Heart right ventricle (tissue), 16 donors: ENCODE measurements around the gene SETD1B. TPM values are rescaled to one million over a fixed set of nuclear protein-coding genes. Genes with fewer than 3 reads are reported as not detected.

Experiments used
- ATAC-seq, 8 donors: fragments of 200-7000 bp; cut with Tn5 transposase; one replicate each; pipeline ENCODE4 v1.9.1; 2020; ENCODE audit warnings: mild to moderate bottlenecking in 8 of 8, moderate library complexity in 8 of 8, moderate number of reproducible peaks in 1 of 8
- DNase-seq, 2 donors: peaks; one replicate each; pipeline ENCODE4 v3.0.0-alpha.2; 2020
- H3K27ac ChIP-seq, 10 donors: fragments of 200-600 bp; sonication (generic) in 2 of 10; one replicate each; pipeline versions ENCODE4 v1.5.0 to v1.8.0; 2020 to 2022; ENCODE audit warnings: mild to moderate bottlenecking in 3 of 10
- H3K27me3 ChIP-seq, 7 donors: fragments of 200-600 bp; one replicate each; pipeline ENCODE4 v1.8.0; 2021 to 2022; ENCODE audit warnings: mild to moderate bottlenecking in 2 of 7
- H3K36me3 ChIP-seq, 9 donors: fragments of 200-600 bp; sonication (generic) in 1 of 9; one replicate each; pipeline versions ENCODE4 v1.5.0 to v1.8.0; 2020 to 2022; ENCODE audit warnings: mild to moderate bottlenecking in 2 of 9
- H3K4me1 ChIP-seq, 9 donors: fragments of 200-600 bp; sonication (generic) in 1 of 9; one replicate each; pipeline versions ENCODE4 v1.5.0 to v1.8.0; 2020 to 2022; ENCODE audit warnings: mild to moderate bottlenecking in 4 of 9
- H3K4me3 ChIP-seq, 10 donors: fragments of 200-600 bp; sonication (generic) in 2 of 10; one replicate each; pipeline versions ENCODE4 v1.5.0 to v1.8.0; 2020 to 2022; ENCODE audit warnings: mild to moderate bottlenecking in 7 of 10, moderate library complexity in 2 of 10
- H3K9me3 ChIP-seq, 11 donors: fragments of 200-600 bp in 10 of 11; sonication (generic) in 2 of 11; one replicate each; pipeline versions ENCODE4 v1.5.0 to v1.8.0; 2013 to 2022; ENCODE audit warnings: mild to moderate bottlenecking in 2 of 11, control low read depth in 1 of 11, moderate library complexity in 1 of 11
- WGBS, 2 donors: extraction: QIAGEN DNeasy Blood & Tissue Kit; methylation state at CpG; one replicate each; pipeline ENCODE4 v1.1.7; 2013; ENCODE audit warnings: inconsistent platforms in 1 of 2; 5-methylcytosine and 5-hydroxymethylcytosine counted together
- intact Hi-C, 10 donors: fragments of 100-400 bp; cut with DNase I; formaldehyde crosslinking; loops; one replicate each; pipeline versions ENCODE4 v1.11.1 to v1.14.2; 2022
- polyA plus RNA-seq, 2 donors: library from polyadenylated mRNA; stranded (reverse); fragments of 200-250 nt; gene quantifications; one replicate each; pipeline ENCODE4 v1.2.3, GENCODE V29; 2013
- total RNA-seq, 10 donors: library from RNA; stranded (reverse); fragmentation: NEBNext Ultra II Directional in 3 of 10; extraction: Animal tissue kit (Norgen Biotek cat#: 25700) in 3 of 10; gene quantifications; one replicate each; pipeline versions ENCODE4 v1.2.1 to v1.2.4, GENCODE V29; 2021 to 2023
- TF ChIP-seq, protein P1 (sequence below), 9 donors: fragments of 200-600 bp; sonication (generic) in 2 of 9; IDR thresholded peaks; one replicate each; pipeline versions ENCODE4 v1.5.0 to v1.8.0; 2021 to 2022; ENCODE audit warnings: antibody characterized with exemption in 9 of 9, mild to moderate bottlenecking in 5 of 9, moderate library complexity in 1 of 9
- donor health status: Arrhythmogenic right ventricular cardiomyopathy.
- donor health status: ischemic (EF 13 %, LVEDD 7.1; RV severe dilation, severe dysfunction).
- donor health status: healthy with polysubstance abuse.
- donor health status: DM: no; HTN: yes; CAD: no.
- donor health status: DM: no; HTN: no; CAD: no.
- donor health status: ischemic (EF 25% LVEDD 6.9; RV normal size, moderate dysfunction).
- donor health status: ischemic (EF 25% LVEDD 5.7; RV mildly dilated, moderate dysfunction).
- donor health status: healthy.
- donor health status: DM: yes; HTN: yes; CAD: no.
- donor health status: Ischemic cardiomyopathy.
- donor health status: ischemic (EF 35%, LVEDD 5.7; RV mildly dilated, moderate dysfunction).
- donor health status: nonischemic (EF 11% LVEDD 7.7; RV severe dilation, severe dysfunction).
- donor health status: DM: yes; HTN: yes; CAD: no.
- donor health status: PGD.
- donor health status: ischemic (EF 29% LVEDD 5.4; RV normal size, mild dysfunction).
- donor health status: nonischemic (EF 23%, LVEDD 6.1; RV moderate dilation, normal function).

SETD1B gene
- total and polyA plus RNA-seq, 12 donors = 2.8 to 14.8 (median 11.2) TPM

DNA sequence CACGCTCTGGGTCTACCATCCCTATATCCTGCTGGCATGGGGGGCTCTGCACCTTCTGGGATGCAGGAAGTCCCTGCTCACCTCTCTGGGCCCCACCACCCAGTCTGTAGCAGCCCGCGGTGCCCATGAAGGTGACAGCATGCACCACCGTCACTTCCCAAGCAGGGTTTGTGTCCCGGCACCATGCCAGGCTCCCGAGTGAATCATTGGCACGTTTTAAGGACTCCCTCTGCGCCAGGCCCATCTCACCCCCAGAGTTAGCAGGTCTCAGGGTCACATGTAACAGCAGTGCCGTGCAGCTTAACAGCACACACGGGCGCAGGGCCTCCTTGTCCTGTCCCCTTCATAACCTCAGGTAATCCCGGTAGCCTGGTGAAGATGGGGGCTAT is 19.9 kb downstream of the SETD1B start:
- DNase-seq = no peak
- peaks cover 5 to 98% (median 77%) of the 10 kb centered on the region in 9 donors for H3K36me3 ChIP-seq
- no peaks in the 10 kb centered on the region for H3K9me3 ChIP-seq
- TF ChIP-seq, protein P1, sequence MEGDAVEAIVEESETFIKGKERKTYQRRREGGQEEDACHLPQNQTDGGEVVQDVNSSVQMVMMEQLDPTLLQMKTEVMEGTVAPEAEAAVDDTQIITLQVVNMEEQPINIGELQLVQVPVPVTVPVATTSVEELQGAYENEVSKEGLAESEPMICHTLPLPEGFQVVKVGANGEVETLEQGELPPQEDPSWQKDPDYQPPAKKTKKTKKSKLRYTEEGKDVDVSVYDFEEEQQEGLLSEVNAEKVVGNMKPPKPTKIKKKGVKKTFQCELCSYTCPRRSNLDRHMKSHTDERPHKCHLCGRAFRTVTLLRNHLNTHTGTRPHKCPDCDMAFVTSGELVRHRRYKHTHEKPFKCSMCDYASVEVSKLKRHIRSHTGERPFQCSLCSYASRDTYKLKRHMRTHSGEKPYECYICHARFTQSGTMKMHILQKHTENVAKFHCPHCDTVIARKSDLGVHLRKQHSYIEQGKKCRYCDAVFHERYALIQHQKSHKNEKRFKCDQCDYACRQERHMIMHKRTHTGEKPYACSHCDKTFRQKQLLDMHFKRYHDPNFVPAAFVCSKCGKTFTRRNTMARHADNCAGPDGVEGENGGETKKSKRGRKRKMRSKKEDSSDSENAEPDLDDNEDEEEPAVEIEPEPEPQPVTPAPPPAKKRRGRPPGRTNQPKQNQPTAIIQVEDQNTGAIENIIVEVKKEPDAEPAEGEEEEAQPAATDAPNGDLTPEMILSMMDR (IDR thresholded peaks at IDR 0.05) = no peak
- no peaks in the 10 kb centered on the region for H3K27me3 ChIP-seq
- intact Hi-C loops = no loop called here
- ATAC-seq = peak in 2 of 8 donors; percentile 6 to 21
- no peak overlapping the region for H3K27ac ChIP-seq
- H3K4me1 ChIP-seq = no peaks in the 10 kb centered on the region
- no peak overlapping the region for H3K4me3 ChIP-seq
- 74 to 77% methylated on average over 12 of the region's 12 CpGs for WGBS, 2 donors

DNA sequence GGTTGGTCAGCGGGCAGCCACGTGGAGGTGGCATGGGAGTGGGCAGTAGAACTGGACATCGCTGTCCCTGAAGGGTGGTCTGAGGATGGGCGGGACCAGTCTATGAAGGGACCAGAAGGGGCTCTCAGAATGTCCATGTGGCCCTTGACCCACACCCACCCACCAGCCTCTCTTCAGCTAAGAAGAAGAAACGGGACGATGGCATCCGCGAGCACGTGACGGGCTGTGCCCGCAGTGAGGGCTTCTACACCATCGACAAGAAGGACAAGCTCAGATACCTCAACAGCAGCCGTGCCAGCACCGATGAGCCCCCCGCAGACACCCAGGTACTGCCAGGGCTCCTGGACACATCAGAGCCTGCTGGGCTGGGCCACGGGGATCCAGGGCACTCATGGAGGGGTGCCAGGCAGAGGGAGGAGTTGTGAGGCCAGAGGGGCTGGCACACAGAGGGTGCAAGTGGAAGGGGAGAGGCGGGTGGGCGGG is 21.3 kb downstream of the SETD1B start:
- no peaks in the 10 kb centered on the region for H3K9me3 ChIP-seq
- no peaks in the 10 kb centered on the region for H3K27me3 ChIP-seq
- TF ChIP-seq, protein P1 (IDR thresholded peaks at IDR 0.05) = no peak
- H3K27ac ChIP-seq = no peak overlapping the region
- intact Hi-C loops = no loop called here
- WGBS, 2 donors = 86 to 92% methylated on average over 18 of the region's 18 CpGs
- ATAC-seq = peak in 2 of 8 donors; percentile 8 to 9
- H3K36me3 ChIP-seq = peaks cover 2 to 98% (median 69%) of the 10 kb centered on the region in 9 donors
- DNase-seq = peak in 1 of 2 donors; percentile 36
- H3K4me1 ChIP-seq = peaks cover 0 to 11% (median 6%) of the 10 kb centered on the region in 9 donors
- no peak overlapping the region for H3K4me3 ChIP-seq

DNA sequence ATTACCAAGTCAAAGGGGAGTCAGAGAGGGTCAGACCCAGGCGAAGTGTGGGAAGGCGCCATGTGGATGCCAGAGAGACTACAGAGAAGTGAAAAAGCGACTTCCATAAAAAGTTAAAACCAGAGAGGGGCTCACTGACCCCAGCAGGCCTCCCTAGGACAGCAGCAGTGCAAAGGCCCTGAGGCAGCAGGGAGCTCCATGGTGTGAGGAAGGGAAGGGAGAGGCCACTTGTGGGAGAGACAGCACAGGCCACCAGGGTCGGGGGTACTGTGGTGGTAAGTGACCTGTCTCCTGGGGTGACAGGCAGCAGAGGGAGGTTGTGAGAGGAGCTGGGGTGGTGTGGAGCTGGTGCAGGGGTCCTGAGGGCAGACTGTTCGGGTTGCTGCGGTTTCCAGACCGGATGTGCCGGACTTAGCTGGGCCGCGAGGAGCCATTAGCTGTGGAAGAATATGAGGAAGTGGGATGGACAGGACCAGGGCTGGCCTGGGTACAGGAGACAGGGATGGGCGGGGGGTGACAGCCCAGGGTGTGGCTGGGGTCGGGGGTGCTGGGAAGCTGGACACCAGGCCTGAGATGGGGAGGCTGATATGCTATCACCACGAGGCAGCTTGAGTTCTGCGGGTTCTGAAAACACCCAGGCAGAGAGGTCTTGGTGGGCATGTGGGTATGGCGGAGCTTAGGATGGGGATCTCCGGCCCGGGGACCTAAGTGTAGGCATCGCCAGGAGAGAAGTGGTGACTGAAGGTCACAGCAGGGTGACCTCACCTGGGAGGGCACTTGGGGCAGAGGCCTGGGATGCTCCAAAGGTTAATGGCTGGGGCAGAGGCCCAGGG is 22.7 kb downstream of the SETD1B start:
- H3K4me3 ChIP-seq = no peak overlapping the region
- no peak overlapping the region for H3K27ac ChIP-seq
- WGBS, 2 donors = 81 to 85% methylated on average over 17 to 18 of the region's 18 CpGs
- H3K4me1 ChIP-seq = peaks cover 0 to 12% (median 6%) of the 10 kb centered on the region in 9 donors
- intact Hi-C loops = no loop called here
- no peaks in the 10 kb centered on the region for H3K27me3 ChIP-seq
- ATAC-seq = no peak
- DNase-seq = no peak
- no peaks in the 10 kb centered on the region for H3K9me3 ChIP-seq
- peaks cover 0 to 98% (median 69%) of the 10 kb centered on the region in 9 donors for H3K36me3 ChIP-seq
- TF ChIP-seq, protein P1 (IDR thresholded peaks at IDR 0.05) = no peak

DNA sequence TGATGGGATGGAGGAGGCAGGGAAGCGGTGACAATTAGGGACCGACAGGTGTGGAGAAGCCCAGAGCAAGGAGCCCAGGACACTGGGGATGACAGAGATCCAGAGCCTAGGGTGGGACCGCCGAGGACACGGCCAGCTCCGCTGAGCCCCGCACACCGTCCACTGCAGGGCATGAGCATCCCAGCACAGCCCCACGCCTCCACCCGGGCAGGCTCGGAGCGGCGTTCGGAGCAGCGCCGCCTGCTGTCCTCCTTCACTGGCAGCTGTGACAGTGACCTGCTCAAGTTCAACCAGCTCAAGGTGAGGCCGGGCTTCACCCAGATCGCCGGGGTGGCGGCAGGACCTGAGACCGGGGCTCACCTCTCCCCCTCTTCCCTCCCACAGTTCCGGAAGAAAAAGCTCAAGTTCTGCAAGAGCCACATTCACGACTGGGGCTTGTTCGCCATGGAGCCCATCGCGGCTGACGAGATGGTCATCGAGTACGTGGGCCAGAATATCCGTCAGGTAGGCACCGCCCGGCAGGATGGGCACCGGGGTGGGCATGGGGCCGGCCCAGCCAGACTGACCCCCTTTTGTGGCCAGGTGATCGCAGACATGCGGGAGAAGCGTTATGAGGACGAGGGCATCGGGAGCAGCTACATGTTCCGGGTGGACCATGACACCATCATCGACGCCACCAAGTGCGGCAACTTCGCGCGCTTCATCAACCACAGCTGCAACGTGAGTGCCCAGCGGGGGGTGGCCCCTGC is 23.7 kb downstream of the SETD1B start:
- H3K27ac ChIP-seq = no peak overlapping the region
- H3K27me3 ChIP-seq = no peaks in the 10 kb centered on the region
- TF ChIP-seq, protein P1 (IDR thresholded peaks at IDR 0.05) = no peak
- no peak for DNase-seq
- WGBS, 2 donors = 94% methylated on average over 48 of the region's 48 CpGs
- intact Hi-C loops = no loop called here
- no peak overlapping the region for H3K4me3 ChIP-seq
- peaks cover 0 to 12% (median 6%) of the 10 kb centered on the region in 9 donors for H3K4me1 ChIP-seq
- ATAC-seq = no peak
- H3K36me3 ChIP-seq = peaks cover 0 to 98% (median 62%) of the 10 kb centered on the region in 9 donors
- no peaks in the 10 kb centered on the region for H3K9me3 ChIP-seq
